ENCODE data around the gene UGGT2.
"Not testable (repeated sequence)": the region's sequence is repeated elsewhere in the genome, so short reads cannot be mapped to it uniquely, and the experiment has no call there.

Gene UGGT2

DNA sequence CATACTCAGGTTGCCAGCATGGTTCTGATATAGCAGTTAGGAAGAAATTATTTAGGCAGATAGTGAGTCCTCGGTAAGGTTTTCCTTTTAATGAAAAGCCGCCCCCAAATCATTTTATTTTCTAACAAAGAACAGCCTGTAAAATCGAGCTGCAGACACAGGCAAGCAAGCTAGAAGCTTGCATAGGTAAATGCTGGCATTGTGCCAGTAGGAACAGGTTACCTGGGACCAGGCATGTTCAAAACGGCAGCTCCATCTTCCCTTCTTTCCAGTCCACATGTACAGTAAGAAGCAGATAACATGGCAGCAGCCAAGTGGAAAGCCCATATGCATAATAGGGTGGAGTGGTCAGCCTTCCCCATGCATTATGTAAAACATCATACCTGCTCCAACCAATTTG, 71.1 kb downstream of the UGGT2 start:
- no peak for FAIRE-seq
- no peak for DNase-seq (ENCODE audit: low spot score)

GRCh38 chr13:95972651-95973050, 80.5 kb downstream of the UGGT2 start:
- not testable (repeated sequence) for DNase-seq (ENCODE audit: low spot score); FAIRE-seq

DNA sequence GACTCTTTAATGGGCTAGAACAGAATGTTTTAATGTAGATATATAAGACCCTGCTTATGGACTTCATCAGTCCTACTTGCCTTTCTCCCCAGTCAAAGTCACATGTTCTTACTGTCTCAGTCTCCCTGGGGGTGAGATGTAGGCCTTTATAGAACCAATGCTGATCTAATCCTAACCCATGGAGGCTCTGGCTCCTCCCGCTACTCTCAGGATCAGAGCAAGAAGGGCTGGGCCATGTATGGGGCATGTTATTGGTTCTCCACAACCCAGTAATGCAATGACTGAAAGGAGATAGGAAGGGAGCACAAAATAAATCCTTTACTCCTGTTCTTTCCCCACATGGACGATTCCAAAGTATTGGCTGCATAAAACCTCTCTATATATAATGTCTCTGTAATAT, 82.3 kb downstream of the UGGT2 start:
- no peak for FAIRE-seq
- DNase-seq (ENCODE audit: low spot score) = no peak

DNA sequence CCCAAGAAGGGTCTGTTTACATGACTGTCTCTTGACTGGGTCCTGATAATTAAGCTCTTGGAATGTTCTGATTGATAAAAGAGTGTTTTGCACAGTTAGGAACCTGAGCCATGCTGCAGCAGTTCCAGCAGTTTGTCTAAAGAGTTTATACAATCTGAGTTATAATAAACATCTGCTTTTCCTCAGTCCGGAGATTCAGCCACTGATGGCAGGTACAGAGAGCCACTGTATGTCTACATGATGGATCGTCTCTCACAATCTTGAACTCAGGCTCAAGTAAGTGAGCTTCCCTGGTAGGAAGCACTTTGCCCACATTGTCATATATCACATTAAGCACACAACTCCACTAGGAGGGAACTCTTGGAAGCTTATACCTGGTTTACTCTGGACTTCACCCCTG, 84.3 kb downstream of the UGGT2 start:
- DNase-seq (ENCODE audit: low spot score) = no peak
- FAIRE-seq = no peak

- DNase-seq (ENCODE audit: low spot score) = no peak
- no peak for FAIRE-seq
Measured at GRCh38 chr13:95957331-95957730, 95.9 kb downstream of the UGGT2 start.

- FAIRE-seq = no peak
- no peak for DNase-seq (ENCODE audit: low spot score)
Measured at GRCh38 chr13:95956589-95957148, 96.5 kb downstream of the UGGT2 start.

- FAIRE-seq (no peak), DNase-seq (ENCODE audit: low spot score) (no peak)
Measured at GRCh38 chr13:95955719-95956118, 97.5 kb downstream of the UGGT2 start.

GRCh38 chr13:95955255-95955654, 97.9 kb downstream of the UGGT2 start:
- no peak for FAIRE-seq
- no peak for DNase-seq (ENCODE audit: low spot score)

- FAIRE-seq = no peak
- DNase-seq (ENCODE audit: low spot score) = no peak
Measured at GRCh38 chr13:95954266-95954665, 98.9 kb downstream of the UGGT2 start.

- FAIRE-seq (no peak), DNase-seq (ENCODE audit: low spot score) (no peak)
Measured at GRCh38 chr13:95950103-95950502, 103.1 kb downstream of the UGGT2 start.

- FAIRE-seq (peak; percentile 23), DNase-seq (ENCODE audit: low spot score) (peak; percentile 26)
Measured at GRCh38 chr13:95948656-95949055, 104.5 kb downstream of the UGGT2 start.

GRCh38 chr13:95937714-95938320, 115.4 kb downstream of the UGGT2 start:
- FAIRE-seq (no peak), DNase-seq (ENCODE audit: low spot score) (no peak)

GRCh38 chr13:95931300-95932025, 121.7 kb downstream of the UGGT2 start:
- FAIRE-seq = no peak
- no peak for DNase-seq (ENCODE audit: low spot score)

- no peak for FAIRE-seq
- no peak for DNase-seq (ENCODE audit: low spot score)
Measured at GRCh38 chr13:95929430-95929829, 123.8 kb downstream of the UGGT2 start.

- FAIRE-seq; DNase-seq (ENCODE audit: low spot score): not testable (repeated sequence)
Measured at GRCh38 chr13:95928367-95928906, 124.8 kb downstream of the UGGT2 start.

DNA sequence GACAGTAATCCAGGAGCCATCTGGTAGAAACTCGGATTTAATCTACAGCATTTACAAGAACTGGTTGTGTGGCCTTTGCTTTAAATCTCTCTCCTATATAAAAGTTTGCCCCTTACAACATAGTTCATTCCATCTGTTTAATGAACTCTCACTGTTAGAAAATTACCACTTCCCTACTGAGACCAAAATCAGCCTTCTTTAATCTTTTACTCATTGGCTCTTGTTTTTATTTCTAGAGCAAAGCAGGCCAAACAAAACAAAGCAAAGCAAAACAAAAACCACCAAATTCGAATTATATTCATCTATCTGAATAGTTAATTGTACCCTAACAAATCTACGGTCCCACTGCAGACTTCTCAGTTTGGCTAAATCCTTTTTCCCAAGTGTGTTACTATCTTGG, 127.0 kb downstream of the UGGT2 start:
- no peak for DNase-seq (ENCODE audit: low spot score)
- no peak for FAIRE-seq

GRCh38 chr13:95924389-95924994, 128.7 kb downstream of the UGGT2 start:
- no peak for FAIRE-seq

DNA sequence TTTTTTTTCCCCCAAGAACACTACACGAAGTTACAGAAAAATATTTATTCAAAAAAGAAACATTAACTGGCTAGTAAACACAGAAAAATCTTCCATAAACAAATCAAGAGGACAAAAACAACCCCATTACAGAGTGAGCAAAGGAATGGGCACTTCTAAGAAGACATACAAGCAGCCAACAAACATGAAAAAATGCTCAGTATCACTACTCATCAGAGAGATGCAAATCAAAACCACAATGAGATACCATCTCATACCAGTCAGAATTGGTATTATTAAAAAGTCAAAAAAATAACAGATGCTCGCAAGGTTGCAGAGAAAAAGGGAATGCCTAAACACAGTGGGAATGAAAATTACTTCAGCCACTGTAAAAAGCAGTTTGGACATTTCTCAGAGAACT, 131.7 kb downstream of the UGGT2 start:
- FAIRE-seq = no peak
- no peak for DNase-seq (ENCODE audit: low spot score)

More at GRCh38 chr13:95924389-95924994, 128.7 kb downstream of the UGGT2 start:
- peak; percentile 44 for DNase-seq (ENCODE audit: low spot score)

GRCh38 chr13:95920485-95920884, 132.7 kb downstream of the UGGT2 start:
- FAIRE-seq = no peak
- DNase-seq (ENCODE audit: low spot score) = no peak

- DNase-seq (ENCODE audit: low spot score) (no peak), FAIRE-seq (no peak)
Measured at GRCh38 chr13:95918860-95919259, 134.3 kb downstream of the UGGT2 start.

DNA sequence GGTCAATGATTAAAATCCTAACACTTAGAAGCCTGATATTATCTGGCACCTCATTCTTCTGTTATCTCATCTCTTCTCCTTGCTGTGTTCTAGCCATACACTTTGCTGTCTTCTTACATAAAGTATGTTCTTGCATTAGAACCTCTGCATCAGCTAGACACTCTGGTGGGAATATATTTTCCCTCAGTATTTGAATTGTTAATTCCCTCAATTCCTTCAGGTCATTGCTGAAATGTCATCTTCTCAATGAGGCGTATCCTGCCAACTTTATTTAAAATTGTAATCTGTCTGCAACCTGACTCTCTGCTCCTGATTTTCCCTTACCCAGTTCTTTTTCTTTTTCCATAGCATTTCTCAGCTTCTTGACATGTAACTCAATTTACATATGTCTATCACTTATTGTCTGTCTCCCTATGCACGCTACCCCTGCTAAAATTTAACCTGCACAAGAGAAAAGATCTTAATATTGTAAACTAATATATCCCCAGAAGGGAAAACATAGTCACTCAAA, 138.2 kb downstream of the UGGT2 start:
- FAIRE-seq (no peak), DNase-seq (ENCODE audit: low spot score) (no peak)

- no peak for FAIRE-seq
- DNase-seq (ENCODE audit: low spot score) = no peak
Measured at GRCh38 chr13:95906999-95907398, 146.2 kb downstream of the UGGT2 start.

Measured in RCC 7860 (cell line).